ENCODE data around the gene DACH1. TPM values are rescaled to one million over a fixed set of nuclear protein-coding genes. Genes with fewer than 3 reads are reported as not detected.

DACH1 gene
- polyA plus RNA-seq, 3 donors: 101 to 114 (median 109) TPM

DNA sequence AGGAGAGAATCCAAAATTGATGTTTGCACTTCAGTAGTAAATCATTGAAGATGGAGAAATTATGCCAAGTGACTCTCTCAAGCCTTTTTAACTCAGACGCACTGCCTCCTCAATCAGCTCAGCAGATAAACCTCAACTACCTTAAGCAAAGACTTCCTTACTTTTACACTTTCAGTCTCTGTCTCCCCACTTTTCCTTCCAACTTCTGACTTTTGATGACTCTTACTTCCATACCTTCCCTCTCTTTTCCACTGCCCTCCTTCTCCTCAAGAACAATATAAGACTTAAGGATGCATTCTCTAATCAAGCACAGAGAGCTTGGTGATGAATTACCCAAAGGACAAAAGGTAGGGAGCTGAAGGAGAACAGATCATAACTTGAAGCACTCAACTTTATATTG lies 4.8 kb upstream of the DACH1 start:
- no peak for DNase-seq (ENCODE audit: extremely low read depth in 1 of 11, low read depth in 9 of 11, low spot score in 4 of 11)

DNA sequence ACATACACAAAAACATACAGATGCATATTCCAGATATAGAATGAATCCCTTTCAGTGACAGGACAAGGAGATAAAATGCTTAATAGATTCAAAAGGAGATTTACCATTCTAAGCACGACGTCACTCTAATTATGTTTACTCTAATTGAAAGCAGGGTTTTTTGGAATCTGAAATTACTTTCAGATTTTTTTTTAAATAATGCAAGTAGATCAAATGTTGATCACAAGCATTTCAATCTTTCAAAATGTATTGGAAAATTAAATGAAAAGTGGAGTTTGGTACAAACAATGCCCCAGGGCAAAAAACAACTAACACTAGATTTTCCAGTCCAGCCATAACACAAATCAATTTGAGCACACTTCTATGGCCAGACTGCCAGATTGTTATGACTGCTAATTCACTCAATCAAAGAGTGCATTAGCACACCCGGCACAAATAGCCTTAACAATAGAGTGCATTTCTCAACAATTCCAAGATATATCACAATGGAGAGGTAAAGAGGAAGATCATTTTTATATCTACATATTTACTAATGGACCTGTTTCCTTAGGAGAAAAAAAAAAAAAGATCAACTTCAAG lies 4.3 kb upstream of the DACH1 start:
- no peak for DNase-seq (ENCODE audit: extremely low read depth in 1 of 11, low read depth in 9 of 11, low spot score in 4 of 11)

DNA sequence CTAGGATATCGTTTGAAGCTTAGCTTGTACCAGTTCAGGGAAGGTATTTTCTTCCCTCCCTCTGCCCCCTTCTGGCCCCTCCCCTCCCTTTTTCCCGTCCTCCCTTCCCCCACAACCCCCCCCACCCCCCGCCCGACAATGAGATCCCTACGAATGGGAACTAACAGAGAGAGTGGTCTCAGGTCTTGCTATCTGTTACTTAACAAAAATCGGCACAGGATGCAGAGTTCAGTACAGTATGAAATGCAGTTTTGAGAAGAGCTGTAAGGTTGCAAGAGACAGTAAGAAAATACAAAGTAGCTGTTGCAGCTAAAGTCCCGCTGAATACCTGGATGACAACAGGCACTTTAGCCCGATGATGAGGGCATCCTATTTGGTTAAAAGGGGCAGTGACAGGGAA lies 3.1 kb upstream of the DACH1 start:
- no peak for DNase-seq (ENCODE audit: extremely low read depth in 1 of 11, low read depth in 9 of 11, low spot score in 4 of 11)

DNA sequence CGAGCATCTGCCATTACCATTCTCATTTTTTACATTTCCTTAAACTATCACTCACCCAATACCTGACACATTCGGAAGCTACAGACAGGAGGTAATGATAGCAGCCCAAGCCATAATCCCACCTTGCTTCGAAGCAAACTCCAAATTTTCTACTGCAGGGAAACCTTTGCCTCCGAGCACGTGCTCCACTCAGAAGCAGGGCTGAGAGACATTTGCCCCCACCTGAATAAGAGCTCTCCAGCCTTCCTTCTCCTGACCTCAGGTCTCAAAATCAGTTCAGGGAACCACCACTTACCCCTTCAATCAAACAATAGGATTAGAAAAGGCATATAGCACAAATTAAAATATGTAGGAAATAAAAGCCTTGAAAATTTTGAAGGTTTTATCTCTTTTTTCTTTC lies 2.3 kb upstream of the DACH1 start:
- no peak for DNase-seq (ENCODE audit: extremely low read depth in 1 of 11, low read depth in 9 of 11, low spot score in 4 of 11)

DNA sequence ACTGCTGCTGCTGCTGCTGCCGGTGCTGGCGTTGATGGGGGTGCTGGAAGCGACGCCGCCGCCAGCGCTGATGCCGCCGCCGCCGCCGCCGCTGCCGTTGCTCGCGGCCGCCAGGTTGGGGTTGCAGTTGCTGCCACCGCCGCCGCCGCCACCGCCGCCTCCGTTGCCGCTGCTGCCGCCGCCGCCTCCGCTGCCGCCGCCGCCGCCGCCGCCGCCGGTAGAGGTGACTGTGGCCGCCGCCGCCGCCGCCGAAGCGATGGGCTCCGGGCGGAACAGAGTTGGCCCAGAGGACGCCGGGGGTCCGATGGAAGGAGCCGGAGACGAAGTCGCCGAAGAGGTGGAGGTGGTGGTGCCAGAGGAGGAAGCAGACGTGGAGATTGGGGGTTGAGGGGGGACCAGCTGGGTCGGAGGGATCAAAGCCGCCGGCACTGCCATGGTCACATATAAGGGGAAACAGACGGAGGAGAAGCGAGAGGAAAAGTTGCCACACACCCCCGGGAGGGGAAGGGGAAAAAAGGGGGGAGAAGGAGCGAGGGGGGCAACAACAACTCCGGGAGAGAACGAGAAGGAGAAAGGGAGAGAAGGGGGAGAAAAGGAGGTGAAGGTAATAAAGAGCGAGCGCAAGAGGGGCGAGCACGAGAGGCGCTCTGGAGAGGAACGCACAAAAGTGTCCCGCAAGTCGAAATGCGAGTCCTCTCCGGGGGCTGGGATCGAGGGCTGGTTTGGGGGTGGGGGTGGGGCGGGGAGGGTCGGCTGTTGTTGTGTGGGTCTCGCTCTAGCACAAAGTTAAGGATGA lies 471 bp downstream of the DACH1 start:
- DNase-seq (ENCODE audit: extremely low read depth in 1 of 11, low read depth in 9 of 11, low spot score in 4 of 11): no peak

DNA sequence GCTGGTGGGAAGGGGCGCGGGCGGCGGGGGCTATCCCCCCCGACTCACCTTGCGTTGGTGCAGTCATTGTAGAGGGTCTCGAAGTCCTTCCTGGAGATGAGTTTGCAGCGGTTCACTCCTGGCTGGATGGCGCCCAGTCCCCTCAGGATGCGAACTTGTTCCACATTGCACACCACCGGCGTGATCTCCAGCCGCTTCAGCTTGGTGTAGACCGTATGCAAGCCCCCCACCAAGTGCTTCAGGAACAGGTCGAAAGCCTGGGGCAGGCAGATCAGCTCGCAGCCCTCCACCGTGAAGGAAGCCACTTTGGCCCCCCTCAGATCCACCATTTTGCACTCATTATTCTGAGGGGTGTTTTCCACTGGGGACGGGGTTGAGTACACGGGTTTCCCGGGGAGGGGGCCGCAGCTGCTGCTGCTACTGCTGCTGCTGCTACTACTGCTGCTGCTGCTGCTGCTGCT lies 1.1 kb downstream of the DACH1 start:
- no peak for DNase-seq (ENCODE audit: extremely low read depth in 1 of 11, low read depth in 9 of 11, low spot score in 4 of 11)

DNA sequence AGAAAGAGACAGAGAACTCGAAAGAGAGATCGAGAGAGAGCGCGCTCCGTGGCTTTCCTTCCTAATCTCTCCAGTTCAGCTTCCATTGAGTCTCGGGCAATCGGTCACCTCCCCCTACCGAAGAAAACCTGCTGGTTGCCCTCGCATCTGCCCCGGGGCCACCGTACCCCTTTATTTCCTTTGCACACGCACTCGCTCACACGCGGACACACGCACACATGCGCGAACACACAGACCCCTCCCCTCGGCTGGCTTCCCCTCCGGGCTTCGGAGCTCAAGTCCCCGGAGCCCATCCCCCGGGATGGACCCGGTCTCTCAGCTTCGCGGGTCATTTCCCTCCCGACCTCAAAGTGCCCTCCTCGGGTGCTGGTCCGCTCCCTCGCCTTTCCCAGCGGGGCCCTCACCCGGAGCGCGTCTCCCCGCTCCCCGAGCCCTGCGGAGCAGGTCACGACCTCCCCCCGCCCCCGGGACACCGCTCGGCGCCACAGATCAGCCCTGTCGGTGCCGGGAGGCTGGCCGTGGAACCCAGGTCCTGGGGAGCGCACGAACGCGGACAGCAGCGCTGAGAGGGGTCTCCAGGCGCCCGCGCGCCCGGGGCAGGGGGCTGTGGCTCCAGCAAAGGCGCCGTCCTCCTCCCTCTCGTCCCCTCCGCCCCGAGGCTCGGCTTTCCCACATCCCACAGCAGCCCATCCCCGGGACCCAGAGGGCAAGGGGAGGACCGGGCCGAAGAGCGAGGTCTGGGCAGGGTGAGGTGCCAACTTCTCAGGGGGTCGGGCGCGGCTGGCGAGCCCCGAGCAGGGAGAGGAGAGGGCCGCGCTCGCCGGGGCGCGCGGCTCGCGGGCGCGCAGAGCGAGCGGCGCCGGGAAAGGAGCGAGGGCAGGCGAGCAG lies 1.8 kb downstream of the DACH1 start:
- DNase-seq (ENCODE audit: extremely low read depth in 1 of 11, low read depth in 9 of 11, low spot score in 4 of 11): peak in 1 of 11 donors; percentile 44

DNA sequence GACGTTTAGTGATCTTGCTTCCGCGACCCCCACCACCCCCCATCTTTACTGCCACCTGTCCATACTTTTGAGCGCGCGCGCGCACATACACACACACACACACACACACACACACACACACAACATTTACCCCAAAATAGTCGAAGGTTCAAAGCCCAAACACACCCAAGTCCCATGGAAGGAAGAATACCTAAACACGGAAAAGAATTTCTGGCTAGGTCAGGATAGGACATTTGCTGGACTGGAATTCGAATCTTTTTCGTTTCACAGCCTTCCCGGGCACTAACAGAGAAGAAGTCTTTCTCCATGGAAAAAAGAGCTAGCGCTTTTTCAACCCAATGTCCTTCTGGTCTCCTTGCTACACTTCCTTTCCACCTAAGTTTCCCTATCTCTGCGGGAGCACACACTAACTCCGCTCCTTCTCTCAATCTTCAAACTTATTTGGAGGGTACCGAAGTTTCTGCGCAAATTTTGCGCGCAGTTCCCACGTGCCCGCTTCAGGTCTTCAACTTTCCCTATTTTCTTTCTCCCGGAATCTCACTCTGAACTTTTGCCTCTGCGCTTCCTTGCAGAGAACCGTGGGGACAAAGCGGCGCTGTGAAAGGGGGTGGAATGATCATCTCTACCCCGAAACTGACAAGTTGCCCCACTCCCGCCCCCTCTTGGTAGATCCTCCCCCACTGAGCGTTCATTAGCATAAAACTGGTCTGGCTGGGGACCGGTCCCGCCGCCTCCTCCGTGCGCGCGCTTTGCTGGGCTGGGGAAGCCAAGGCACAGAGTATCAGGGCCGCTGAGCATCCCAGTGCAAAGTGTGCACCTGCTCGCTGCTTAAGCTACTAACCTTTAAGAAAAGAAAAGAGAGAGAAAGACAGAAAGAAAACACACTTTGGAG lies 2.7 kb downstream of the DACH1 start:
- DNase-seq (ENCODE audit: extremely low read depth in 1 of 11, low read depth in 9 of 11, low spot score in 4 of 11): peak in 5 of 11 donors; percentile 65 to 77 (median 70)

DNA sequence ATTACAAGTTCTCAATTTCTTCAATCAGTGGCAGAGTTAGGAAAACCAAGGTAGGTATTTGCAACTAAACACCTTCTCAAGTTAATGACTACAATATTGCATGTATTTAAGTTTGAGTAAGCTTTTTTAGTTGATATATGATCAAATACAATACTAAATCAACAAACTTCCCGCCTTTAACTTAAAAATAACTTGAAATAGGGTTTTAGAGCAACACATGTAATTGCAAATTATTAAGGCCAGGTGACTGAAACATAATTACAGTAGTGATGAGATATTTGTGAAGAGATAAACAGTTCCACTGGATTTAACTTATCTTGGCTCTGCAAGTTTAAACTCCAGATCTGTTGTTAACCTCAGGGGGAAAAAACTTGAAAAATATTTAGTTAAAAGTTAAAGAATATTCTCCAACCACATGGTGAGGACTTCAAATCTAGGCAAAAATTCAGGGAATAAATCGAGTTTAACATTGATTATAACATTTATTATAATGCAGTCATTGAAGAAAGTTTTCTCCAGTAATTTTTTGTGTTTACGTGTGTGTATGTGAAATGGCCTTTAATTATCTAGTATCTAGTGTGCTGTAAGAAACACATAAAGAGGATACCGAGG lies 3.6 kb downstream of the DACH1 start:
- no peak for DNase-seq (ENCODE audit: extremely low read depth in 1 of 11, low read depth in 9 of 11, low spot score in 4 of 11)

DNA sequence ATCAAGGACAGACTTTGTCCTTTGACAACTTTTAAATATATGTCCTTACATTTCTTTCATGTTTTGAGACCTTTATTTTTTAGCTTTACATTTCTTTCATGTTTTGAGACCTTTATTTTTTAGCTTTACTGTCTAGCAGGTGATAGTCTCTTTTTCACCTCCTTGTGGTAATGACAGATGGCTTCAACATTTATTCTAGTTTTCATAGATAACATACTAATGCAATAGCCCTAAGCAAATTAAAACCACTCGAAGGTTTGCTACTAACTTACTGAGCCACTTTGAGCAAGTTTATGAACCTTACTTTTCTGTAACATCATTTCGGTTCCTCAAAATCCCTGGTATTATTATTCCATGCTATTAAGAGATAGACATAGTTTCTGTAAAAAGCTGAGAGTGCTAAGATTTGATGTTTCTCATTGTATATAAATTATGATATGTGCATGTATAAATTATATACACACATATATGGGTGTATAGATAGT lies 4.5 kb downstream of the DACH1 start:
- DNase-seq (ENCODE audit: extremely low read depth in 1 of 11, low read depth in 9 of 11, low spot score in 4 of 11): no peak

DNA sequence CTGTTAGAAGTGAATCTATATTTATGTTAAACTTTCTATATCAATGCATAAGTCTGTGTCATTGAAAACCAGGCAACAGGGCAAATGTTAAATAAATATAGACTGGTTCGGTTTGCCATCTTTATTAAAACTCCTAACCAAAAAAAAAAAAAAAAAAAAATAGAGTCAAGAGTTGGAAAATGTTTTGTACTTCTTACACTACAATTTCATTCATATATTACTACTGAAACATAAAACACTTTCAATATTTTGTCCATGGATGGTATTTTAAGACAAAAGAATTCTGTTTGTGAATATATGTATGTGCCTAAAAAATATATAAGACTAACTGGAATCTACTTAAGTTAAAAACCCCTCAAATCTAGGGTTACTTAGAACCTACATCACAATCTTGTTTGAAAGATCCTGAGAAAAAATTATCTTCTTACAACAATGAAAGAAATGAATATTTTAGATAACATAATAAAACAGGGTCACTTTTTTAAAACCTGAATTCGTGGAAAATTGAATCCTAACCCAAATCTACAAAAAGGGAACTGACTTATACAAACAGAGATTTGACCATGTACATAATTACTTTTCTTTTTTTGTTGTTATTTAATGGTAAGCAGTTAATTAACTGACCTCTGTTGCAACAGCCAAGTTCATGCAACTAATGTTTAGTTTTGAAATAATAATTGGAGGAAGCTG lies 5.1 kb downstream of the DACH1 start:
- DNase-seq (ENCODE audit: extremely low read depth in 1 of 11, low read depth in 9 of 11, low spot score in 4 of 11): no peak

DNA sequence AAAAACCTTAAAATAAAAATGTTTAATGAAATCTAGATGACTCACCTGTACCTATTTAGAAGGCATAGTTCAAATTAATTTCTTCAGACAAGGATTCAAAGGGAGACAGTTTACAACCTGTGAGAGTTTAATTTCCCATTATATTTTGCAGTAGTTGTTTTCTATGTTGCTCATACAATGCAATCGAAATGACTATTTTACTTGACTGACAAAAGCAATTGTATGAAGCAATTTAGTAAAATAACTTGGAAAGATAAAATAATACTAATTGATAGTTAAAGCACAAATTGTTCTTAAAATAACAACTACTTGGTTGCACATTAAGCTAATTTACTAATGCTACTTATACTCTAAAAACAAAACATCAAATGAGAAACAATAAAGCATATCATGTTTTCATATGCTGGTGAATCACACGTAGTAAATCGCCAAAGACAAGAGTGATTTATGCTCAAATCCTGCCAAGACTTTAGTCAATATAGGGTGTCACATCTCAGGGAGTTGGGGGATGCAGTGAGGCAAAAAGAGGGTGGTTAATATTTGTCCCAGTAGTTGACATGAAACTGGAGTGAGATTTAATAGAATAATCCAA lies 6.4 kb downstream of the DACH1 start:
- DNase-seq (ENCODE audit: extremely low read depth in 1 of 11, low read depth in 9 of 11, low spot score in 4 of 11): no peak

DNA sequence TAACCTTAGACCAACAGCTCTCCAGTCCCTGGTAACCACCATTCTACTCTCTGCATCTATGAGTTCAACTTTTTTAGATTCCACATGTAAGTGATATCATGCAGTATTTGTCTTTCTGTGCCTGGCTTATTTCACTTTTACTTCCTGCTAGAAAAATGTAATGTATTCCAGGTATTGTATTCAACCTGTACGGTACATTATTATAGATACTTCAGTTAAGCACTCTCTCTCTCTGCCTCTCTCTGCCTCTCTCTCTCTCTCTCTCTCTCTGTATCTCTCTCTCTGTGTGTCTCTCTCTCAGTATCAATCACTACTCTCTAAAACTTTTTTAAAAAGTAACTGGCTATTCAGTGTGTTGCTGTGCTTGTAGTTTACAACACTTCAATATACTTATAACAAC lies 8.4 kb downstream of the DACH1 start:
- no peak for DNase-seq (ENCODE audit: extremely low read depth in 1 of 11, low read depth in 9 of 11, low spot score in 4 of 11)

DNA sequence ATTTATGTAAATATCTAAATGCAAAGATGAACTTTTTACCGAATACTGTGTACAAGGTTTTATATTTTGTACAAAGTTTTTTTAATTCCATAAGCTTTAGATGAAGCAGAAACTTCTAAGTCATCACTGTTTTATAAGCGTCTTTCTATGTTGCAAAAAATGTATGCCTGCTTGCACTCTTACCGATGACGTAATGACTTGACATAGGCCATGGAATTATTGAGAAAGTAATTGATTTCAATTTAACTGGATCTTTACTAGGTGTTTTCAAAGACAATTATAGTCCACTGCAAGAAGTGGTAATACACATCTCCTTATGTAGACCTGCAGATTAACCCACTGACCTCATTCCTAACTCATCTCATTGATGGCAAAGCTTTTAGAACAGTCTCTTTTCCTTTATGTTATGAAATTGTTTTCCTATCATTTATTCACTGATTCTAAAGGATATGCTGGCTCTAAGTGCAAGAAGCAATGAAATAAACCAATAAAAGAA lies 10.4 kb downstream of the DACH1 start:
- no peak for DNase-seq (ENCODE audit: extremely low read depth in 1 of 11, low read depth in 9 of 11, low spot score in 4 of 11)

DNA sequence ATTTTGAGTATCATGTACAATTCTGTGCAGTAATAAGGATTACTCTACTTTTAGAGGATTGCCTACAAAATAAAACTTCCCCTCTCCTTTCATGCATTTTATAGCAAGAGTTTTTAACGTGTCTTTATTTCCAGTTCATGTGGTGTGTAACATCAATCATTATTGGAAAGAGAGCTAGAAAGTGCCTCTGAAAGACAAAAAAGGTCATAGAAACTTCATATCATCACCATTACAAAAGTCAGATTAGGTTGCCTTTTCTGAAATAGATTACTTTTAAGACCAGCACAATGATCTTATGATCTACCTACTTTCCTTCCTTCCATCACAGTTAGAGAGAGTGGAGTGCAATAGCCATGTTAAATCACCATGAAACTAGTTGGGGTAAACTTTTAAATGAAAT lies 12.6 kb downstream of the DACH1 start:
- no peak for DNase-seq (ENCODE audit: extremely low read depth in 1 of 11, low read depth in 9 of 11, low spot score in 4 of 11)

DNA sequence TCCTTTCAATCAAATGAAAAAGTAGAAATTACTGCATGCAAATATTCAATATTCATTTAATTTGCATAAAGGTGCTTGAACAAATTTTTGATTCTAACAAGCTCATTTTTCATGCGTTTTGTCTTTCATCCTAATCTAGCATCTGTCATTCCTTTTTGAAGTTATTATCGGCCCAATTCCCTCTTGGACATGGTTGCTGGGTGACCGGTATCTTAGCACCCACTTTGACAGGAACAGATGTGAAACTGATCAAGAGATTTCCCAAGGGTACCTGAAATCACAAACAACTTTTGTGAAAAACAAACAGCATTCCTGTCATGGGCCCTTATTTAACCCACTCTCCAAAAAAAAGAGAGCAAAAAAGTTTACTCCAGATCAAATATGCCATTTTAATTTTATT lies 13.3 kb downstream of the DACH1 start:
- no peak for DNase-seq (ENCODE audit: extremely low read depth in 1 of 11, low read depth in 9 of 11, low spot score in 4 of 11)

DNA sequence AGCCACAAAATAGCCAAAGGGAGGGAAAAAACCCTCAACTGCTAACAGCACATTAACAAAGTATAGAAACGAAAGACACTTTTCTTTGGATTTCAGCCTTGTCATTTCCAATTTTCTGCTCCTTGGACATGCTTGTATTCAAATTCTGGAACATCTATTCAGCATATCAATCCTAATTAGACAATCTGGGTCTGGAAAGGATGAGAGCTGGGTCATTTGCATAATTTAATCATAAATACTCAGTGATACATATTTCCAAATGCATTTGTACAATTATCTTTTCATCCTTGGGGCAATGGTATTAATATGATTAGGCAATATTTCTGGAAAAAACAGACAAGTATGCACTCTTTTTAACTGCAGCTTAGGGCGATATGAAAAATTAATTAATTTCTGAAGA lies 14.3 kb downstream of the DACH1 start:
- no peak for DNase-seq (ENCODE audit: extremely low read depth in 1 of 11, low read depth in 9 of 11, low spot score in 4 of 11)
